A673 (cell line): ENCODE results near the gene ST3GAL2.

Experiments
- EZH2 ChIP-seq: fragments of 200-600 bp; sonication (generic); IDR thresholded peaks from 2 replicates; pipeline ENCODE4 v1.6.1; 2017; ENCODE audit warnings: borderline replicate concordance, low read depth, mild to moderate bottlenecking, mixed read lengths, antibody characterized with exemption, low read length; ENCODE audit not compliant: poor library complexity, severe bottlenecking
- TF ChIP-seq, protein P1 (sequence below): fragments of 300-800, 200-600 bp; sonication (generic); conservative IDR thresholded peaks from 2 replicates; pipeline ENCODE4 v1.5.1; 2017; ENCODE audit warnings: low read depth, mild to moderate bottlenecking, antibody characterized with exemption, low read length, moderate library complexity, mixed read lengths

DNA sequence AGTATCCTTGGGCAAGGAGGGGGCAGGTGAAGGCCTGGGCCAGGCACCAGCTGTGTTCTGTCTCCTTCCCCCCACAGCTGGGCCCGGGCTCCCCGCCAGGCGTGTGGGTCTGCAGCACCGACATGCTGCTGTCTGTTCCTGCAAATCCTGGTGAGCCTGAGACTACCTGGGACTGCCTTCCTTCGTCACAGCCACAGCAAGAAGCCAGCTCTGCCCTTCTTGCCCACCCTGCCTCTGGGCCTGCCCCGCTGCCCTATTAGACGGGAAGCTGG, 27.8 kb upstream of the ST3GAL2 start:
- TF ChIP-seq, protein P1, sequence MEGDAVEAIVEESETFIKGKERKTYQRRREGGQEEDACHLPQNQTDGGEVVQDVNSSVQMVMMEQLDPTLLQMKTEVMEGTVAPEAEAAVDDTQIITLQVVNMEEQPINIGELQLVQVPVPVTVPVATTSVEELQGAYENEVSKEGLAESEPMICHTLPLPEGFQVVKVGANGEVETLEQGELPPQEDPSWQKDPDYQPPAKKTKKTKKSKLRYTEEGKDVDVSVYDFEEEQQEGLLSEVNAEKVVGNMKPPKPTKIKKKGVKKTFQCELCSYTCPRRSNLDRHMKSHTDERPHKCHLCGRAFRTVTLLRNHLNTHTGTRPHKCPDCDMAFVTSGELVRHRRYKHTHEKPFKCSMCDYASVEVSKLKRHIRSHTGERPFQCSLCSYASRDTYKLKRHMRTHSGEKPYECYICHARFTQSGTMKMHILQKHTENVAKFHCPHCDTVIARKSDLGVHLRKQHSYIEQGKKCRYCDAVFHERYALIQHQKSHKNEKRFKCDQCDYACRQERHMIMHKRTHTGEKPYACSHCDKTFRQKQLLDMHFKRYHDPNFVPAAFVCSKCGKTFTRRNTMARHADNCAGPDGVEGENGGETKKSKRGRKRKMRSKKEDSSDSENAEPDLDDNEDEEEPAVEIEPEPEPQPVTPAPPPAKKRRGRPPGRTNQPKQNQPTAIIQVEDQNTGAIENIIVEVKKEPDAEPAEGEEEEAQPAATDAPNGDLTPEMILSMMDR = no peak
- no peak for TF ChIP-seq EZH2
